Vagina (tissue), 2 donors: Measurements from ENCODE around the gene KCNK3.
"Not testable (repeated sequence)": the region's sequence is repeated elsewhere in the genome, so short reads cannot be mapped to it uniquely, and the experiment has no call there.

Experiments used
- POLR2A ChIP-seq, 2 donors: fragments of 450-650 bp; IDR thresholded peaks; one replicate each; pipeline ENCODE4 v1.6.1; 2017; ENCODE audit warnings: antibody characterized with exemption in 2 of 2, mild to moderate bottlenecking in 2 of 2, moderate library complexity in 2 of 2
- TF ChIP-seq, protein P1 (sequence below), 3 experiments: fragments of 450-650 bp in 2 of 3; fragments of 200-600 bp in 1 of 3; sonication (generic) in 1 of 3; IDR thresholded peaks; one replicate each; pipeline ENCODE4 v1.5.1; 2017 to 2019; ENCODE audit warnings: antibody characterized with exemption in 3 of 3, mild to moderate bottlenecking in 2 of 3, moderate library complexity in 2 of 3

DNA sequence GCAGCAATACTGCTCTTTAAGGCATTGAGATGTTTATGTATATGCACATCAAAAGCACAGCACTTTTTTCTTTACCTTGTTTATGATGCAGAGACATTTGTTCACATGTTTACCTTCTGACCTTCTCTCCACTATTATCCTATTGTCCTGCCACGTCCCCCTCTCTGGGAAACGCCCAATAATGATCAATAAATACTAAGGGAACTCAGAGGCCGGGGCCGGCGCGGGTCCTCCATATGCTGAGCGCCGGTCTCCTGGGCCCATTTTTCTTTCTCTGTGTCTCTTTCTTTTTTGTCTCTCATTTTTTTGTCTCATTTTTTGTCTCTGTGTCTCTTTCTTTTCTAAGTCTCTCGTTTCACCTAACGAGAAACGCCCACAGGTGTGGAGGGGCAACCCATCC lies 57.9 kb downstream of the KCNK3 start:
- not testable (repeated sequence) for TF ChIP-seq POLR2A (IDR thresholded peaks at IDR 0.05)
- TF ChIP-seq, protein P1, sequence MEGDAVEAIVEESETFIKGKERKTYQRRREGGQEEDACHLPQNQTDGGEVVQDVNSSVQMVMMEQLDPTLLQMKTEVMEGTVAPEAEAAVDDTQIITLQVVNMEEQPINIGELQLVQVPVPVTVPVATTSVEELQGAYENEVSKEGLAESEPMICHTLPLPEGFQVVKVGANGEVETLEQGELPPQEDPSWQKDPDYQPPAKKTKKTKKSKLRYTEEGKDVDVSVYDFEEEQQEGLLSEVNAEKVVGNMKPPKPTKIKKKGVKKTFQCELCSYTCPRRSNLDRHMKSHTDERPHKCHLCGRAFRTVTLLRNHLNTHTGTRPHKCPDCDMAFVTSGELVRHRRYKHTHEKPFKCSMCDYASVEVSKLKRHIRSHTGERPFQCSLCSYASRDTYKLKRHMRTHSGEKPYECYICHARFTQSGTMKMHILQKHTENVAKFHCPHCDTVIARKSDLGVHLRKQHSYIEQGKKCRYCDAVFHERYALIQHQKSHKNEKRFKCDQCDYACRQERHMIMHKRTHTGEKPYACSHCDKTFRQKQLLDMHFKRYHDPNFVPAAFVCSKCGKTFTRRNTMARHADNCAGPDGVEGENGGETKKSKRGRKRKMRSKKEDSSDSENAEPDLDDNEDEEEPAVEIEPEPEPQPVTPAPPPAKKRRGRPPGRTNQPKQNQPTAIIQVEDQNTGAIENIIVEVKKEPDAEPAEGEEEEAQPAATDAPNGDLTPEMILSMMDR (IDR thresholded peaks at IDR 0.05): not testable (repeated sequence)
